Right renal pelvis (tissue), 4 donors: ENCODE data around the gene LAS1L. TPM values are rescaled to one million over a fixed set of nuclear protein-coding genes. Genes with fewer than 3 reads are reported as not detected.
"Not testable (repeated sequence)": the region's sequence is repeated elsewhere in the genome, so short reads cannot be mapped to it uniquely, and the experiment has no call there.

Experiments
- DNase-seq, 4 donors: peaks; one replicate each; pipeline ENCODE4 v3.0.0-alpha.2; 2013; ENCODE audit warnings: low read depth in 4 of 4, low spot score in 3 of 4, missing footprints in 1 of 4
- polyA plus RNA-seq, 4 donors: library from polyadenylated mRNA; unstranded; fragments of 120-200 nt; gene quantifications; one replicate each; pipeline ENCODE4 v1.2.1, GENCODE V29; 2013; ENCODE audit not compliant: insufficient read length in 4 of 4

Gene LAS1L
- polyA plus RNA-seq: 10 to 100 TPM; 42.3 to 44.9 (median 43.2) TPM

DNA sequence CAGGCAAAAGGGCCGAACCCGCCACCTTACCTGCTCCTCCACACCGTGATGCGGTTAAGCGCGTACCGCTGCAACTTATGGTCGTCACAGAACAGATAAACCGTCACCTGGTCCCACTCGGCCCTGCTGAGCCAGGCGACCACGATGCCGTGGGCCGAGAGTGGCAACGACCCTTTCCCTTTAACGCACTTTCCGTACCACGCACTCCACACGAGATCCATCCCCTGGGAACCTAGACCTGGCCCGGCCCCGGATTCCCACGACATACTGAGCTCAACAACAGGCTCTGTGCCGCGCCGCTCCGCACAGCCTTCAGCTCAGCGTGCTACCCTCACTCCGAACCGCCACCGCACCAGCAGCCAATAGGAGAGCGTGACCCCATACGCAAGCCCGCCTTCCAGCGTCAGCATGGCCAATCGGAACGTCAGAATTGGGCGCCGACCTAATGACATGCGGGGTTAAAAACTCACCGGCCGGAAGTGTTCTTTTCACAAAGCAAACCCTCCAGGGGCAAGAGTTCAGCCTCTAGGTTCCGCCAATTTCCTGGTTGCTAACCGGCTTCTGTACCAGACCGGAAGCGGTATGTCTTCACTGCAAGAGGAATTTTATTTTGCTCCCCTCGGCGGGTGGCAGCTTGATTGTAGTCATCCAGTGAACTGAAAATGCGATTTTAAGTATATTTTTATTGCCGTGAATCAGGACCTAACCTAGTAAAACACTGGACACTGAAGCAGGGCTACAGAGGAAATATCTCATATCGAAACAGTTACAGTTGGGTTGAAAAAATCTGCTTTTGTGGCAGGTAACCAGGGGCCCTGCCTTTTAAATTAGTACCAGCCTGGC, at the start of gene LAS1L:
Gene LAS1L, minus strand, starts transcription at position 338 of the 843 bp plus-strand sequence. Its CDS starts 72 bp downstream, at position 266.
- DNase-seq: peak; percentile 79 to 89 (median 85)

GRCh38 chrX:65582450-65583082, 48.0 kb upstream of the LAS1L start:
- DNase-seq: no peak

GRCh38 chrX:65581661-65582339, 47.2 kb upstream of the LAS1L start:
- no peak for DNase-seq

- no peak for DNase-seq
Measured at GRCh38 chrX:65578346-65578745, 43.8 kb upstream of the LAS1L start.

- no peak for DNase-seq
Measured at GRCh38 chrX:65576160-65576559, 41.6 kb upstream of the LAS1L start.

DNA sequence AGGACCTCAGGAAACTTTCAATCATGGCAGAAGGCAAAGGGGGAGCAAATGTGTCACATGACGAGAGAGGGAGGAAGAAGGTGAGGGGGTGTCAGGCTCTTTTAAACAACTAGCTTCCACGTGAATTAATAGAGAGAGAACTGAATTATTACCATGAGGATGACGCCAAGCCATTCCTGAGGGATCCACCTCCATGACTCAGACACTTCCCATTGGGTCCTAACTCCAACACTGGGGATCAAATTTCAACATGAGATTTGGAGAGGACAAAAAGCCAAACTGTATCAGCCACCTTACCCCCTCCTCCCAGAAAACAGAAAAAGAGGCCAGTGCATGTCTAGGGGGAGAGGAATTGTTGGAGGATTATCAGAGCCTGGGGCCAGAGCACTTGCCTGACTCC, 40.4 kb upstream of the LAS1L start:
- DNase-seq: no peak

- DNase-seq: no peak
Measured at GRCh38 chrX:65574356-65574755, 39.8 kb upstream of the LAS1L start.

DNA sequence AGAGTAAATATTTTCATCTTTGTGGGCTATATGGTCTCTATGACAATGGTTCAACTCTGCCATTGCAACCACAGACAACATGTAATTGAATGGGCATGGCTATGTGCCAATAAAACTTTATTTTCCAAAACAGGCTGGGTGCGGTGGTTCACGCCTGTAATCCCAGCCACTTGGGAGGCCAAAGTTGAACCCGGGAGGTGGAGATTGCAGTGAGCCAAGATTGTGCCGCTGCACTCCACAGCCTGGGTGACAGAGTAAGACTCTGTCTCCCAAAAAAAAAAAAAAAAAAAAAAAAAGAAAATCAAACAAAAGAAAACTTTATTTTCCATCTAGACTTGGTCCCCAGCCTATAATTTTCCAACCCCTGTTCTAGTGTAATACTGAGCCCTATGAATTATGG, 38.4 kb upstream of the LAS1L start:
- no peak for DNase-seq

GRCh38 chrX:65562850-65563249, 28.3 kb upstream of the LAS1L start:
- DNase-seq: not testable (repeated sequence)

GRCh38 chrX:65551489-65552339, 17.1 kb upstream of the LAS1L start:
- DNase-seq: no peak

DNA sequence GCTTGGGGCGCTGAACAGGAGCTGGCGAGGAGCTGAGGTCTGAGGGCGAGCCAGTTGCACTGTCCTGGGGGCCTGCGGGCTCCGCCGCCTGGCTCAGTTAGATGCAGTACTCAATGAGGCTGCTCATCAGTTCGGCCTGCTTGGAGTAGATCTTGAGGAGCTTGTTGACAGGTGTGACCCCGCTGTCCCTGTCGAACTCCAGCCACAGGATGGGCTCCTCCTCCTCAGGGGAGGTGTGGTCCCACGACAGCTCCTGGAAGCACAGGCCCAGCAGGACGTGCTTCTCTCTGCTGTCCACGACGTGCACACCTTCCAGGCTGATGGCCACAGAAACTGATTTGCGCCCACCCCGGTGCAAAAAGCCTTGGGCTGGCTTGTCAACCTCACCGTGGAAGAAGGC, 16.5 kb upstream of the LAS1L start:
- DNase-seq: no peak

DNA sequence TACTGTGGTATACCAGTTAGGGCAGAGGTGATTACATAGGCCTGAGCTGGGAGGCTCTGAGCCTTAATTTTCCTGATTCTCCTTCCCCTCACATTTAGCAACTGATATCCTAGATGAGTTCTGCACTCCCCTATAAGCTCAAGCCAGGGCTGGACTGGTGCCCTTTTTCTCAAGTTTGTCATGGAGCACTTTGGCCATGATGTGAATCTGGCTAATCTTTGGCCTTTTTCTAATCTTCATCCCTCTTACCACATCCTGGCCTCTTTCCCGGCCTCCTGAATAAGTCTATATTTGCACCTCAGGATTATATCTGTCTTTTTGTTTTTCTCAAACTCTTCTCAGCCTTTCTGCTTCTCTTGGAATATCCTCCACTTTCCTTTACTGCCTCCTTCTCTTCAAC, 10.9 kb upstream of the LAS1L start:
- DNase-seq: no peak

- no peak for DNase-seq
Measured at GRCh38 chrX:65537229-65537628, 2.6 kb upstream of the LAS1L start.

DNA sequence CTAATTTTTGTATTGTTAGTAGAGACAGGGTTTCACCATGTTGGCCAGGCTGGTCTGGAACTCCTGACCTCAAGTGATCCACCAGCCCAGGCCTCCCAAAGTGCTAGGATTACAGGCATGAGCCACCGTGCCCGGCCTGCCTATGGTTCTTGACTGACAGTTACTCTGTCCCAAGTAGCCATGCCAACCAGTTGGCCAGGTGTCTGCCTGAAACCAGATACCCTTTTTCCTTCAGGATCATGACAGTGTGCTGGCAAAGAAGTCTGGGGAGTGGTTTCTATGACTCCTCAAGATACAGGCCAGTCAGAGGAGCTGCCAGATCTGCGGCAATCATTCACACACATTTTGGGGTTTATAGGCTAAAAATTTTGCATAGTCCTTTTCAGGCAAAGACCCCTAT, 1.7 kb upstream of the LAS1L start:
- no peak for DNase-seq

- DNase-seq: no peak
Measured at GRCh38 chrX:65532016-65532415, 2.6 kb downstream of the LAS1L start.

- peak in 1 of 4 donors; percentile 3 for DNase-seq
Measured at GRCh38 chrX:65528705-65529340, 5.8 kb downstream of the LAS1L start.

GRCh38 chrX:65528293-65528692, 6.3 kb downstream of the LAS1L start:
- no peak for DNase-seq

DNA sequence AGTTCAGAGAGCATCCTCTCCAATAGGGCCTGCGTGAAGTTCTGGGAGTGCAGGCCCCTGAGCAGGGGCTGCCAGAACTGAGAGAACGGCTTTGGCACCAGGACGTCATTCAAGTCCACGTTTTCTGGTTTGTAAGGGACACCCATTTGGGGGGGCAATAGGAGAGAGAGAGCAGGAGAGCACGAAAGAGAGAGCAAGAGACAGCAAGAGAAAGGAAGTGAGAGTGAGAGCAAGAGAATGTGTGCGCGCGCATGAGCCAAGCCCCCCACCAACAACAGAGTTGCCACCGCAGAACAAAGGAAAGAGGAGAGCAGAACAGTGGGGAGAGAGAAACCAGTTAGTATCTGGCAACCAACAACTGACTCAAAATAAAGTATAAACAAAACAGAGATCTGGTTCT, 10.4 kb downstream of the LAS1L start:
- DNase-seq: no peak

- DNase-seq: no peak
Measured at GRCh38 chrX:65522739-65523372, 11.7 kb downstream of the LAS1L start.

GRCh38 chrX:65519530-65519929, 15.1 kb downstream of the LAS1L start:
- not testable (repeated sequence) for DNase-seq
